RWPE1 (cell line): ENCODE measurements around the gene FKBP2.

ENCODE experiments used
- CTCF ChIA-PET: fragments of 350-600 bp; sonication (Branson Sonifier 250); formaldehyde crosslinking; extraction: SDS; loops from one replicate; lab custom pipeline; 2021; lab: Yijun Ruan, JAX
- POLR2A ChIA-PET: fragments of 400-600 bp; formaldehyde crosslinking; extraction: SDS; loops from one replicate; lab custom pipeline; 2020; ENCODE audit warnings: antibody characterized with exemption; ENCODE audit not compliant: low non-redundant PET; lab: Yijun Ruan, JAX
- DNase-seq: peaks from one replicate; pipeline ENCODE4 v3.0.0; 2012; ENCODE audit warnings: low spot score
- H3K27ac ChIP-seq: fragments of 450-650 bp; 2 replicates; pipeline ENCODE4 v1.5.1; 2017
- CTCF ChIP-seq: fragments of 450-650 bp; conservative IDR thresholded peaks from 2 replicates; pipeline ENCODE4 v1.5.1; 2017; ENCODE audit warnings: low read depth, mild to moderate bottlenecking

The FKBP2 gene

GRCh38 chr11:64203421-64204079 lies 37.3 kb upstream of the FKBP2 start:
- ChIA-PET CTCF (interaction anchor here (0.6 to 1.3 kb wide), 4 partner anchors 16 to 1382 kb away, joined by 3 to 12 read pairs (median 3); no protein-coding TSS in a partner anchor), POLR2A (no interaction called here)
- DNase-seq: no peak
- H3K27ac ChIP-seq: peak overlapping the region; percentile 60
- TF ChIP-seq CTCF: no peak

- H3K27ac ChIP-seq: peak overlapping the region; percentile 60
- no peak for DNase-seq
- no peak for TF ChIP-seq CTCF
- ChIA-PET POLR2A (interaction anchor here (0.6 kb wide), 3 partner anchors 19 to 1214 kb away, joined by 3 to 5 read pairs (median 3); partner anchors contain the start of gene STIP1), CTCF (interaction anchor here (0.6 to 1.9 kb wide), 13 partner anchors 16 to 1382 kb away, joined by 3 to 30 read pairs (median 4); partner anchors contain the start of gene GPR137)
Measured at GRCh38 chr11:64204080-64204440, 36.8 kb upstream of the FKBP2 start.

GRCh38 chr11:64204464-64204989 lies 36.4 kb upstream of the FKBP2 start:
- H3K27ac ChIP-seq: peak overlapping the region; percentile 60
- POLR2A ChIA-PET: interaction anchor here (0.6 to 0.7 kb wide), 4 partner anchors 12 to 1214 kb away, joined by 3 to 5 read pairs (median 3); partner anchors contain the start of gene STIP1
- DNase-seq: peak; percentile 89
- peak; percentile 84 for TF ChIP-seq CTCF
- CTCF ChIA-PET: interaction anchor here (0.6 to 1.9 kb wide), 14 partner anchors 9 to 148 kb away, joined by 3 to 30 read pairs (median 4); partner anchors contain the start of gene GPR137

GRCh38 chr11:64206457-64207255 lies 34.2 kb upstream of the FKBP2 start, which contains the start of gene FERMT3:
Gene FERMT3 (plus strand): TSS chr11:64206721. CDS start chr11:64207365, 644 bp downstream.
- ChIA-PET POLR2A (interaction anchor here (1.1 kb wide), 1 partner anchor 94 kb away, joined by 3 read pairs; the partner anchor contains the start of gene CATSPERZ), CTCF (interaction anchor here (0.6 to 0.9 kb wide), 5 partner anchors 94 to 397 kb away, joined by 3 to 5 read pairs (median 3); no protein-coding TSS in a partner anchor)
- peak within 1 kb of the TSS; percentile 60 for H3K27ac ChIP-seq
- no peak for TF ChIP-seq CTCF
- DNase-seq: no peak

GRCh38 chr11:64207256-64208085 lies 33.4 kb upstream of the FKBP2 start:
- POLR2A ChIA-PET: no interaction called here
- H3K27ac ChIP-seq: peak overlapping the region; percentile 60
- DNase-seq: no peak
- CTCF ChIA-PET: interaction anchor here (0.6 to 0.7 kb wide), 3 partner anchors 105 to 397 kb away, joined by 3 to 4 read pairs (median 3); no protein-coding TSS in a partner anchor
- TF ChIP-seq CTCF: no peak
